ENCODE measurements around the gene PTPN3.
"Not testable (repeated sequence)": the region's sequence is repeated elsewhere in the genome, so short reads cannot be mapped to it uniquely, and the experiment has no call there.

The PTPN3 gene

DNA sequence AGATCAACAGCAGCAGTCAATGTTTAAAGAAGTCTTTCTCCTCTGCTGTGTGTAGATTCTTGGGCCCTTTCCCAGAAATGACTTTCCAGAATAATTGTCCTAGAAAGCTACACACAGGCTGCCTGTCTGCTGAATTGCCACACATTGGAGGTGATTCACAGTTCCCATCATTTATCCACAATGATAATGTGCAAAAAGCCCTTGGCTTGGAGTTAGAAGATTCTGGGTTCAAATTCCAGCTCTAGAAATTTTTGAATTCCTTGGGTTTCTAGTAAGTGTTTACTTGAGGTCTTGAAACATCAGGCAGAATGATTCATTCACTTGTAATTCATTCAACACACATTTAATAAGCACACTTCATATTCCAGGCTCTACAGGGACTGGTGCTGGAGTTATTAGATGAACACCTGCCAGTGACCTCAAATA lies 148.7 kb downstream of the PTPN3 start:
- ATAC-seq (no peak), DNase-seq (ENCODE audit: low spot score in 2 of 2) (no peak)
- peaks cover under 1% of the 10 kb centered on the region for H3K9me3 Mint-ChIP-seq
- no peak overlapping the region for H3K27ac Mint-ChIP-seq
- H3K36me3 Mint-ChIP-seq = no peaks in the 10 kb centered on the region
- no peaks in the 10 kb centered on the region for H3K4me1 Mint-ChIP-seq
- no peak overlapping the region for H3K4me3 Mint-ChIP-seq

DNA sequence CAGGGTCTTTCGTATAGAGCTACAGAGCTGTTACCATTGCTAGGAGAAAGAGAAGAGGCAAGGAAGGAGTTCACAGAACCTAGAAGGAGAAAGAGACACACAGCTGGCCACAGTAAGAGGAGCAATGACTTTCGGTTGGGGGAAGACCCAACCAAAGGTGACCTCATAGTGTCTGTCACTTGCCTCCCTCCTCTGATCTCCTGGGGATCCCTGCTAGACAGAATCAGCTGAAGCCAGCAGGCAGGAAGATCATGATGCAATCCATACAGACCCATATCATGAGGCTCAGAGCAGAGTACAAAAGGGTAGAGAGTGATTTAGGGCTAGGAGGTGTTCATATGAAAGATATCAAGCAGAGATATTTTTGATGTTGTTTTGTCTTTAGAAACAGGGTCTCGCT lies 151.2 kb downstream of the PTPN3 start:
- Mint-ChIP-seq H3K27ac (no peak overlapping the region), H3K4me3 (no peak overlapping the region), H3K36me3 (no peaks in the 10 kb centered on the region), H3K4me1 (no peaks in the 10 kb centered on the region), H3K9me3 (no peaks in the 10 kb centered on the region)
- DNase-seq (ENCODE audit: low spot score in 2 of 2) = no peak
- ATAC-seq = no peak

DNA sequence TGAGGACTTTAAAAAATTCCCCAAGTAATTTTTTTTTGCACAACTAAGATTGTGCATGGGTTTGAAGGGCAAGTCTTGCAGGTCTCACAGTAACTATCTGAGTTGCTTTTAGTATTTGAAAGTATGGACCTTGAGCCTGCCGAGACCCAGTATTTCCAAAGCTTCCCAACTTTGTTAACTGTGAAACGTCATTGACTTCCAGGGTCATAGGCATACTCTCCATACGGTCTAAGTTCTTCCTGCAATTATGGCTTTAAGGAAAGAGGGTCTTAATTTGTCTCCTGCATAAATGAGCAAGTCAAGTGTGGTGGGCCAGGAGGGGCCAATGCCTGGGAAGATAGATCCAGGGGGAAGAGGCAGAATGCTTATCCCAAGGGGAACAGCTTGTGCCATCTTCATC lies 153.2 kb downstream of the PTPN3 start:
- no peak overlapping the region for H3K27ac Mint-ChIP-seq
- no peaks in the 10 kb centered on the region for H3K4me1 Mint-ChIP-seq
- no peak for ATAC-seq
- H3K36me3 Mint-ChIP-seq = no peaks in the 10 kb centered on the region
- no peak for DNase-seq (ENCODE audit: low spot score in 2 of 2)
- no peak overlapping the region for H3K4me3 Mint-ChIP-seq
- no peaks in the 10 kb centered on the region for H3K9me3 Mint-ChIP-seq

DNA sequence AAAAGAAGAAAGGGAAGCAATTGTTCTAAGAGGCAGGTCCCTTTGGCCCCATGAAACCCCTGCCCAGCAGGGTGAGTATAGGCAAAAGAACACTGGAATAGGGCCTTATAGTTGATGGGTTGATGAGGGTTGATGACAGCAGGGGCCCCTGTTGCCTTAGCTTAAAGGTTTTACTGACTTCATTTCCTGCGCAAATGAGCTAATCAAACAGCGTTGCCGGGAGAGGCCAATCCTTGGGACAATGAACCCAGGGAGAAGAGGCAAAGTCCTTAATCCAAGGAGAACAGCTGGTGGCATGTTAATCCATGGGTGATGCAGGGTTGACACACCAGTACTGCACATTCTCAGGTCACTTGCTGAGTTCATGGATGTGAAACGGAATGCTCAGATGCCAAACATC lies 155.2 kb downstream of the PTPN3 start:
- Mint-ChIP-seq H3K9me3 (no peaks in the 10 kb centered on the region), H3K4me1 (no peaks in the 10 kb centered on the region), H3K36me3 (no peaks in the 10 kb centered on the region), H3K4me3 (no peak overlapping the region), H3K27ac (no peak overlapping the region)
- ATAC-seq (no peak), DNase-seq (ENCODE audit: low spot score in 2 of 2) (no peak)

DNA sequence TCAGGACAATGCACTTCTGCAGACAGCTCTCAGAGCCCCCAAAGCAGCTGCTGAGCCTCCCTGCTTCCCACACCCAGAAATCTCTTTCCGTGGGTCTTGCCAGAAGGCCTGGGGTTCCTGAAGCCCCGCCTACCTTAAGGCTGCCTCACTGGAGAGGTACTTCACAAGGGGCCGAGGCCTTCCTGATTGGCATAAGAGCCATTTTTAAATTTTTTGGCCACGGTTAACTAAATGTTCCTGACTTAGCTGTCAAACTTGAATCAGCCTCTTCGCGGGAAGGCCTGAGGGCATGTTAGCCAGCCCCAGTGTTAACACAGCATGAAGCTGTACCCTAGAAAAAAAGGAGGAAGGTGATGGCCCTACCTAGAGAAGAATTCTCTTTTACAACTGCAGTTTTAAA lies 156.5 kb downstream of the PTPN3 start:
- no peaks in the 10 kb centered on the region for H3K4me1 Mint-ChIP-seq
- no peak overlapping the region for H3K27ac Mint-ChIP-seq
- no peak overlapping the region for H3K4me3 Mint-ChIP-seq

DNA sequence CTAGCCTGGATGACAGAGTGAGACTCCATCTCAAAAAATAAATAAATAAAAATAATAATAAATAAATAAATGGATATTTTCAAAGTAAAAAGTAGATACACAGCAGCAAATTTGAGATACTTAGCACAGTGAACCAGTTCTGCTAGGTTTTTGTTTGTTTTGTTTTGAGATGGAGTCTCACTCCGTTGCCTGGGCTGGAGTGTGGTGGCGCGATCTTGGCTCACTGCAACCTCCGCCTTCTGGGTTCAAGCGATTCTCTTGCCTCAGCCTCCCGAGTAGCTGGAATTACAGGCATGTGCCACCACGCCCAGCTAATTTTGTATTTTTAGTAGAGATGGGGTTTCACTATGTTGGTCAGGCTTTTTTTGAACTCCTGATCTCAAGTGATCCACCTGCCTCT lies 157.1 kb downstream of the PTPN3 start:
- not testable (repeated sequence) for H3K36me3 Mint-ChIP-seq, H3K4me3 Mint-ChIP-seq

More for the DNA sequence above, 156.5 kb downstream of the PTPN3 start:
- Mint-ChIP-seq H3K9me3 (no peaks in the 10 kb centered on the region), H3K36me3 (no peaks in the 10 kb centered on the region)
- ATAC-seq (no peak), DNase-seq (ENCODE audit: low spot score in 2 of 2) (no peak)

DNA sequence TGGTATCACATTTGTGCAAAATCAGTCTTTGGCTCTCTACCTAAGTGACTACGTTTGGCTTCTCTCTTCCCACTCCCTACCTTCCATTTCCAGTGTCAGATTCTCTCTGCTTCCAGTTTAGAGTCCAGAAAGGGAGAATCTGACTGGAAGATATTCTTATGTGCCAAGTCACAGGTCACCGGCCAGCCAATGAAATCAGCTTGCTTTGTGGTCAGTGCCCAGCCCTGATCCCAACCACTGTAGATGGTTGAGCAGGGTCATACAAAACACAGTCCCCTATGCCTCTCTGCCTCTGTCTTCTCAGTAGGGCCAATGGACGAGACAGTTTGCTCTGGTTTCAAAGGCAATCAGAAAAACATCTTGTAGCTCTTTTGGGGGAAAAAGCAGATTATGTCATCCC lies 161.7 kb downstream of the PTPN3 start:
- Mint-ChIP-seq H3K9me3 (no peaks in the 10 kb centered on the region), H3K36me3 (no peaks in the 10 kb centered on the region), H3K27ac (no peak overlapping the region), H3K4me1 (no peaks in the 10 kb centered on the region), H3K4me3 (no peak overlapping the region)
- no peak for DNase-seq (ENCODE audit: low spot score in 2 of 2)
- no peak for ATAC-seq

More for the DNA sequence above, 157.1 kb downstream of the PTPN3 start:
- not testable (repeated sequence) for DNase-seq (ENCODE audit: low spot score in 2 of 2); ATAC-seq; H3K4me1 Mint-ChIP-seq; H3K27ac Mint-ChIP-seq; H3K9me3 Mint-ChIP-seq

DNA sequence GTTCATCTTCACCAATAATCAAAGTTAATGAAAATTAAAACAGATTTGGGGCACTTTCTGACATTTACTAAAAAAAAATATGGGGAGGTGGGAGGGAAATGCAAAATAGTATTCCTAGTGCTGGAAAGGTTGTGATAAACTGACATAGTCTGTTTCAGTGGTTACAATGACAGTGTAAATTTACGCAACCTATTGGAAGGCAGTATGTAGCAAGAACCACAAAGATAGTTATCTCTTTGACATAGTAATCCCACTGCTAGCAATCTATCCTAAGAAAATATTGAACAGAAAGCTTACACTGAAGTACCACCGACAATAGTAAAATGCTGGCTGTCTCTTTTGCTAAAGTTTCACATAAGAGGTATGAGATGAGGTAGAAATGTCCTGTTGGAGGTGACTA lies 162.2 kb downstream of the PTPN3 start:
- H3K27ac Mint-ChIP-seq = no peak overlapping the region
- H3K4me1 Mint-ChIP-seq = no peaks in the 10 kb centered on the region
- no peaks in the 10 kb centered on the region for H3K9me3 Mint-ChIP-seq
- no peaks in the 10 kb centered on the region for H3K36me3 Mint-ChIP-seq
- ATAC-seq (no peak), DNase-seq (ENCODE audit: low spot score in 2 of 2) (no peak)
- no peak overlapping the region for H3K4me3 Mint-ChIP-seq

DNA sequence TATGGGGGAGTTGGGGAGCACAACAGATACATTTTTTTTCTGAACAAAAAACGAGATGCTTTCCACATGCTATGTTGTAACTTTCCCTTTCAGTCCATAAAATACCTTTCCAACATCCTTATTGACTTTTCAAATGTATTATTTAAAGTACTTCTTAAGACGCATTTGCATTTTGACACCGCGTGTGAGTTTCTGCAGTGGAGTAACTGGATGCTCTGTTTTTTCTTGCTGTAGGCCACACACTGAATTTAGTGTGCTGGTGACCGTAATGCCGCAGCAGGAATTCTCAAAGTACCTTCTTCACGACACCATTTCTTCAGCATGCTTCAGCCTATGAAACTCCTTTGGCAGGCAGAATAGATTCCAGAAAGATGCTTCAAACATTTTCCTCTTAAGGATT lies 163.0 kb downstream of the PTPN3 start:
- no peak for ATAC-seq
- no peak for DNase-seq (ENCODE audit: low spot score in 2 of 2)
- Mint-ChIP-seq H3K27ac (no peak overlapping the region), H3K36me3 (no peaks in the 10 kb centered on the region), H3K9me3 (no peaks in the 10 kb centered on the region), H3K4me3 (no peak overlapping the region), H3K4me1 (no peaks in the 10 kb centered on the region)

DNA sequence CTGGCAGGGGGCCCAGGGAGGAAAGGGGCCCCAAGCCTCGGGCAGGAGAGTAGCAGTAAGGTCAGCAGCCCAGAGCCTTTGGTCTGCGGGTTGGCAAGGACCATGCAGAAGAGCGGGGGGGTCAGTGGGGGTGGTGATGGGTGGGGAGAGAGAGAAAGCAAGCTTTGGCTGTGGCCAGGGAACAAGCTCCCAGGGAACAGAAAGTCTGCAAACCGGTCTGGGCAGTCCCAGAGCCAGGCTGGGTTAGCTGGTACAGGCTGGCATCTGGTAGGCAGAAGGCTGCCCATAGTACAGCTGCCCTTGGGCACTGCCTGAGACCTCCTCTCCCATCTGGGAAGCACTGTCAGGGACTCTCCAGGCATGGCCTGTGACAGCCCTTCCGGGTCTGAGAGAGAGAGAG lies 166.8 kb downstream of the PTPN3 start:
- Mint-ChIP-seq H3K36me3 (no peaks in the 10 kb centered on the region), H3K27ac (no peak overlapping the region), H3K4me3 (no peak overlapping the region), H3K4me1 (no peaks in the 10 kb centered on the region), H3K9me3 (no peaks in the 10 kb centered on the region)
- ATAC-seq (no peak), DNase-seq (ENCODE audit: low spot score in 2 of 2) (no peak)

DNA sequence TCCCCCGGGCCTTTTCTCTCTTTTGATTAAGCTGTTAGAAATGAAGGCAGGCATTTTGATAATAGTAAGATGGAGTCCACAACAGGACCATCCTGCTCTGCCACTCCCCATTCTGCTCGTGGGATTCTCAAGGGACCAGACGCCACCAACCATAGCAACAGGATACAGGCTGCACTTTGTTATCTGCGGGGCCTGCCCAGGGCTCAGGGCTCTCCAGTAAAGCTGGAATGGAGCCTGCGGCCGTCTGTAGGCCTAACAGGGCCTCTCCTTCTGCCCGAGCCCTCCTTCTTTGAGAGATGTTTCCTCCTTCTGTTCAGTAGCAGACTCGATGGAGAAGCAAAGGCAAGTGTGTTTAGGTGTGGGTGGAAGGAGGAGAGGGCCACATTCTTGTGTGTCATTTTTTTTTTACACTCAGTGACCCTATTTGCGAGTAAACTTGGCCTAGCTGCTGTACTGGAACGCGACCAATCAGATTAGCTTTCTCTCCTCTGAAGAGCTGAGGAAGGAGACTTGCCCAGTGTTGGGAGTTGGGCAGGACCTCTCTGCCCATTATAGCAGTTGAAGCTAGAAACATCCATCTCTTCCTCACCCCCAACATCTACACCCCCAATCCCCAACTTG lies 168.4 kb downstream of the PTPN3 start:
- no peaks in the 10 kb centered on the region for H3K36me3 Mint-ChIP-seq
- H3K27ac Mint-ChIP-seq = no peak overlapping the region
- H3K4me3 Mint-ChIP-seq = no peak overlapping the region
- DNase-seq (ENCODE audit: low spot score in 2 of 2) (no peak), ATAC-seq (no peak)
- H3K9me3 Mint-ChIP-seq = no peaks in the 10 kb centered on the region
- no peaks in the 10 kb centered on the region for H3K4me1 Mint-ChIP-seq

DNA sequence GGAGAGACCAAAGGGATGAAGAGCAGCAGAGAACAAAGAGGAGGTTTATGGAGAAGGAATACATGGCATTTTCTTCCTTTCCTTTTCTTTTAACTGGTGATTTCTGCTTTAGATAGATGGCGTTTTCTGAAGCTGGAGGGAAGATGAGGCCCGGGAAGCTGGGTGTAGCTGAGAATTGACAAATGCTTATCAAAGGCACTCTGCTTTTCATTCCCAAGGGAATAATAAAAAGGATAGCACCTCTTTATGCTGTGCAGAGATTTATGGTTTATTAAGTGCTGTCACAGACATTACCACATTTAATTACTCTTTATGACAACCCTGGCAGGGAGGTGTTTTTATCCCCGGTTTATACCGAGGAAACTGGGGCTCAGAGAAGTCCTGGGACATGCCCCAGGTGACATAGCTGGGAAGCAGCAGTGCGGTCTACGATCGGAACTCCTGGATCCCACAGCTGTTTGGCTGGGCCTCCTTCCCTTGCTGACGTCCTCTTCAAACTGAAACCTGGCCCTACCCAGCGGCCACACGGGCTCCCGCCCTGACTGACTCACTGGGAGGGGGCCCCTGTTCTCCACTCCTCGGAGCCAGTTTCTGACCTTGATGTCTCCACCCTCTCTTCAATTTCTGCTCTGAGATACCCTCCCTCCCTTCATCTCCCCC lies 169.0 kb downstream of the PTPN3 start:
- H3K9me3 Mint-ChIP-seq = no peaks in the 10 kb centered on the region
- H3K4me3 Mint-ChIP-seq = no peak overlapping the region
- no peak overlapping the region for H3K27ac Mint-ChIP-seq
- ATAC-seq (no peak), DNase-seq (ENCODE audit: low spot score in 2 of 2) (no peak)
- H3K36me3 Mint-ChIP-seq = no peaks in the 10 kb centered on the region
- no peaks in the 10 kb centered on the region for H3K4me1 Mint-ChIP-seq

Measured in stimulated activated effector memory CD8-positive, alpha-beta T cell treated with anti-CD3 and anti-CD28 coated beads, Interleukin-12 subunit alpha, Interleukin-12 subunit beta, amount 100 ng/mL, for 72 hours (primary cell).